ENCODE results near the gene VPS51.

GRCh38 chr11:65058419-65059054 lies 37.5 kb upstream of the VPS51 start, which contains the start of gene NAALADL1:
- no peak for TF ChIP-seq KDM3A (CRISPR knock-in tag; IDR thresholded peaks at IDR 0.05; ENCODE audit: low read depth)
- TF ChIP-seq ZNF225 (CRISPR knock-in tag; IDR thresholded peaks at IDR 0.05) = no peak
- no peak for TF ChIP-seq RFX5 (IDR thresholded peaks at IDR 0.05; ENCODE audit: low read depth, low read length)
- peak; percentile 35; the same call in 1 of the 2 replicates for TF ChIP-seq TAF1 (CRISPR knock-in tag; IDR thresholded peaks at IDR 0.05)
- no peak for TF ChIP-seq KDM5A (IDR thresholded peaks at IDR 0.05; ENCODE audit: borderline replicate concordance, low read length)
- no peak for TF ChIP-seq STAT5B (CRISPR knock-in tag; IDR thresholded peaks at IDR 0.05)
- no peak for TF ChIP-seq PRMT3 (CRISPR knock-in tag; IDR thresholded peaks at IDR 0.05; ENCODE audit: borderline replicate concordance, low read depth)
- TF ChIP-seq UBTF (CRISPR knock-in tag; IDR thresholded peaks at IDR 0.05) = no peak; the same call in 1 of the 2 replicates
- no peak for TF ChIP-seq ZNF776 (CRISPR knock-in tag; IDR thresholded peaks at IDR 0.05)
- TF ChIP-seq U2AF1 (optimal IDR thresholded peaks at IDR 0.05; ENCODE audit: low read depth, low read length) = no peak
- no peak for TF ChIP-seq ZNF780A (CRISPR knock-in tag; IDR thresholded peaks at IDR 0.05)
- TF ChIP-seq TBX2 (CRISPR knock-in tag; IDR thresholded peaks at IDR 0.05; ENCODE audit: borderline replicate concordance) = no peak
